NT2/D1 (cell line): ENCODE results near the gene SEC14L2.

ENCODE experiments used
- DNase-seq: peaks from one replicate; pipeline ENCODE4 v3.0.0-alpha.2; 2011; ENCODE audit warnings: low read depth, low spot score
- H3K27me3 ChIP-seq: 2 replicates; pipeline ENCODE4 v1.6.0; 2011; ENCODE audit warnings: mild to moderate bottlenecking; ENCODE audit not compliant: insufficient read length, insufficient read depth
- H3K36me3 ChIP-seq: 2 replicates; pipeline ENCODE4 v1.6.1; 2011; ENCODE audit warnings: mild to moderate bottlenecking, low read length, mixed read lengths; ENCODE audit not compliant: insufficient read depth, insufficient read length
- H3K4me1 ChIP-seq: 2 replicates; pipeline ENCODE4 v1.5.1; 2011; ENCODE audit not compliant: insufficient read depth, insufficient read length
- H3K4me3 ChIP-seq: 2 replicates; pipeline ENCODE4 v1.5.1; 2011; ENCODE audit warnings: low read depth; ENCODE audit not compliant: insufficient read length
- H3K9ac ChIP-seq: 2 replicates; pipeline ENCODE4 v1.6.0; 2011; ENCODE audit warnings: low read depth; ENCODE audit not compliant: insufficient read length
- H3K9me3 ChIP-seq: 2 replicates; pipeline ENCODE4 v1.5.1; 2011; ENCODE audit warnings: mild to moderate bottlenecking, low read length; ENCODE audit not compliant: insufficient read depth
- SUZ12 ChIP-seq: IDR thresholded peaks from 2 replicates; pipeline ENCODE4 v1.6.1; 2011; ENCODE audit not compliant: insufficient read length, insufficient read depth; ENCODE audit errors: extremely low read depth
- YY1 ChIP-seq: IDR thresholded peaks from 2 replicates; pipeline ENCODE4 v1.6.1; 2011; ENCODE audit not compliant: insufficient read length, insufficient read depth
- ZNF274 ChIP-seq: IDR thresholded peaks from 2 replicates; pipeline ENCODE4 v1.6.1; 2011; ENCODE audit warnings: mild to moderate bottlenecking, low read depth, low read length

Gene SEC14L2

DNA sequence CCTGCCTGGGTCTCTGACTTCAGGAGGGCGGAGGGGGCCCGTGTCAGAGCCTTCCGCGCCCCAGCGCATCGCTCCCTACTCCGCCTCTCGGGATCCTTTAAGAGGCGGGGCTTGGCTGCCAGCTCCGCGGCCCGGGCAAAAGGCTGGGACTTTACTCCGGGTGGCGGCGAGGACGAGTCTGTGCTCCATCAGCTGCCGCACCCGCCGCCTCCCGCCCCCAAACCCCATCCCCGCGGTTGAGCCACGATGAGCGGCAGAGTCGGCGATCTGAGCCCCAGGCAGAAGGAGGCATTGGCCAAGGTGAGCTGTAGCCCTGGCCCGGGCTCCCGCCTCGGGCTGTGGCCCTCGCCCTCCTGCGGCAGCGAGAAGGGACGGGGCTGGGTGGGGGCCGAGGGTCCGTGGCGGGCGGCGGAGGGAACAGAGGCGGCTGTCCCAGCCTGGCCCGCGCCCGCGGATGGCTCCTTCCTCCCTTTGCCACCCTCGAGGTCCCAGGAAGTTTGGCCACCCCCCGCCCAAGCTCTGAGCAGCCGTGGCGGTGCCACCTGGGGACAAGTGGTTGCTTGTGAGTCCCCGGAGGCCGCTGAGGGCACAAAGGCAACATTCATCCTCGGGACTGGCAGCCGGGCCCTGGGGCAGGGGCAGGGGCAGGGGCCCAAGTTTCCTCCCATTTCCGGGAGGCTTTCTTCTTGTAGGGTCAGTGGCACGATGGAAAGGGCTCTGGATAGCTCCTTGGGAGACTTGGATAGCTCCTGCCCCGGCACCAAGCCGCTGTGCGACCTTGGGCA, at the start of gene SEC14L2:
Gene SEC14L2, plus strand, starts transcription at position 148 of the 785 bp plus-strand sequence. Its CDS starts 99 bp downstream, at position 247.
- peaks cover 8% of the 10 kb centered on the region for H3K4me1 ChIP-seq
- DNase-seq = no peak
- no peak for TF ChIP-seq ZNF274
- no peak for TF ChIP-seq YY1
- no peak for TF ChIP-seq SUZ12
- no peaks in the 10 kb centered on the region for H3K9me3 ChIP-seq
- H3K27me3 ChIP-seq = peaks cover 42% of the 10 kb centered on the region
- H3K9ac ChIP-seq = peak within 1 kb of the TSS; percentile 0
- H3K4me3 ChIP-seq = peak within 1 kb of the TSS; percentile 47
- H3K36me3 ChIP-seq = no peaks in the 10 kb centered on the region

DNA sequence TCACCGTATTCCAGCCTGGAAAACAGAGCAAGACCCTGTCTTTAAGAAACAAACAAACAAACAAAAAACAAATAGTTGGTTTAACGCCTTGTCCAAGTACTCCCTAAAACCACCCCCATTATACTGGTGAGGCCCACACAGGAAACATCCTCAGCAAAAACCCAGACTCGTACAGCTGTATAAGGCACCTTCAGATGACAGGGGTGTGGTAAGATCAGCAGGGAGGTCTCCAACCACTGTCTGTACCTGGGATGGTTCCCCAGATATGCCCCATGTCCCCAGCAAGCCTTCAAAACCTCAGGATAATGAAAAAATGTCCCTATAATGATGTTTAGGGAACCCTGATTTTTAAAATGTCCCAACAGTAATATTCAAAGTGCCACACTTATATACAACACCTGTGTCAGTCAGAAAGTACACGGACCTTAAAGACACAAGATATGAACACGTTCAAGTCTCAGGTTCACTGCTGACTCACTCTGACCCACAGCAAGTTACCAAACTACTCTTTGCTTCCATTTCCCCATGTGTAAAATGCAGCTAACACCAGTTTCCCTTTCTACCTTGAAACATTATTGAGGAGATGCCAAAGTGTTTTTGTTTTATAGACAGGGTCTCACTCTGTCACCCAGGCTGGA, 49.4 kb upstream of the SEC14L2 start:
- H3K4me1 ChIP-seq = no peaks in the 10 kb centered on the region
- no peaks in the 10 kb centered on the region for H3K27me3 ChIP-seq
- no peak overlapping the region for H3K9ac ChIP-seq
- H3K36me3 ChIP-seq = peaks cover 96% of the 10 kb centered on the region
- DNase-seq = no peak
- no peaks in the 10 kb centered on the region for H3K9me3 ChIP-seq
- no peak for TF ChIP-seq SUZ12
- no peak for TF ChIP-seq ZNF274
- TF ChIP-seq YY1 = no peak
- no peak overlapping the region for H3K4me3 ChIP-seq

DNA sequence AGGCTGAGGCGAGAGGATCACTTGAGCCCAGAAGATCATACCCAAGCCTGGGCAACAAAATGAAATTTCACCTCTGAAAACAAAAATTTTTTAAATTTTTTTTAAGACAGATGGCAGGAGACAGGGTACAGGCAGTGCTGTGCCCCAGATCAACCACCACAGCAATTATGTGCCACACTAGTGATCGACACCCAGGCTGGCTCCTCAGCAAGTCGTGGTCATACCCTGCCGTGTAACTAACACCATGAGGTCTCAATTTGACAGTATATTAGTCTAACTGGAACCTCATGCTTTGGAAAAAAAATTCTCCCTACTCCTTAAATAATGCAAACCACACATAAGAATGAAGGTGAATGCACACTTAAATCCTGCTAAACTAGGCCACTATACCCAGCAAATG, 48.4 kb upstream of the SEC14L2 start:
- Histone ChIP-seq H3K4me3 (no peak overlapping the region), H3K36me3 (peaks cover 93% of the 10 kb centered on the region), H3K27me3 (no peaks in the 10 kb centered on the region), H3K9ac (no peak overlapping the region), H3K9me3 (no peaks in the 10 kb centered on the region), H3K4me1 (no peaks in the 10 kb centered on the region)
- DNase-seq = no peak
- no peak for TF ChIP-seq YY1
- no peak for TF ChIP-seq ZNF274
- no peak for TF ChIP-seq SUZ12

DNA sequence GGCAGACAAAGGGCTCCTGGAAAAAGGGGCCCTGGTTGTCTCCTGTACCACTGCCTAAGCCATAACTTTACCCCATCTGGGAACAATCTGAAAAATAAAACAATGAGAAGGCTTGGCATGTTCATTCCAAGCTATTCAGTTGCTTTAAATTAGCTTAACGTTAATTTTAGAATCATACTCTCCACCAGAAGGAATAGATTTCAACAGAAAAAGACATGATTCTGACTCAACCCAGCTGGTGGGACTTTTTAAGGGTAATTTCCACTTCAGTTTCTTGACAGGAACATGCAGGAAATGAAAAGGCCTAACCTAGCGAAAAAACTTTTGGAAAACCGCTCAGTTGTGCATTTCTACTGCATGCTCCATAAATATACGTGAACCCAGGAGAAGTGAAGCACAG, 48.0 kb upstream of the SEC14L2 start:
- H3K4me3 ChIP-seq = no peak overlapping the region
- H3K4me1 ChIP-seq = no peaks in the 10 kb centered on the region
- H3K36me3 ChIP-seq = peaks cover 91% of the 10 kb centered on the region
- DNase-seq = no peak
- no peak overlapping the region for H3K9ac ChIP-seq
- H3K9me3 ChIP-seq = no peaks in the 10 kb centered on the region
- H3K27me3 ChIP-seq = no peaks in the 10 kb centered on the region
- TF ChIP-seq YY1 (no peak), SUZ12 (no peak), ZNF274 (no peak)

DNA sequence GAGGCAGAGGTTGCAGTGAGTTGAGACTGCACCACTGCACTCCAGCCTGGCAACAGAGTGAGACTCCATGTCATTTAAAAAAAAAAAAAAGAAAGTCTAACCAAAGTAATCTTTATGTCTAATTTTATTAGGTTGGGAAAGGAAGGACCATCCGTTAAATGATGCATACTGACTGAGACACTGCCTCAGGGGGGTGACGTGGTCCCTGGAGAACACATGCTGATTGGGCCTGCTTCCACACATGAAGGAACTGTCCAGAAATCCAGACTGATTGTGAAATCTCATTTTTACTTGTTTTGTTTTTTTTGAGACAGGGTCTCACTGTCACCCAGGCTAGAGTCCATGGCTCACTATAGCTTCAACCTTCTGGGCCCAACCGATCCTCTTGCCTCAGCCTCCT, 45.6 kb upstream of the SEC14L2 start:
- H3K4me3 ChIP-seq = no peak overlapping the region
- no peaks in the 10 kb centered on the region for H3K27me3 ChIP-seq
- no peaks in the 10 kb centered on the region for H3K9me3 ChIP-seq
- TF ChIP-seq ZNF274 (no peak), YY1 (no peak), SUZ12 (no peak)
- H3K4me1 ChIP-seq = peaks cover 5% of the 10 kb centered on the region
- H3K36me3 ChIP-seq = peaks cover 80% of the 10 kb centered on the region
- H3K9ac ChIP-seq = no peak overlapping the region
- no peak for DNase-seq

DNA sequence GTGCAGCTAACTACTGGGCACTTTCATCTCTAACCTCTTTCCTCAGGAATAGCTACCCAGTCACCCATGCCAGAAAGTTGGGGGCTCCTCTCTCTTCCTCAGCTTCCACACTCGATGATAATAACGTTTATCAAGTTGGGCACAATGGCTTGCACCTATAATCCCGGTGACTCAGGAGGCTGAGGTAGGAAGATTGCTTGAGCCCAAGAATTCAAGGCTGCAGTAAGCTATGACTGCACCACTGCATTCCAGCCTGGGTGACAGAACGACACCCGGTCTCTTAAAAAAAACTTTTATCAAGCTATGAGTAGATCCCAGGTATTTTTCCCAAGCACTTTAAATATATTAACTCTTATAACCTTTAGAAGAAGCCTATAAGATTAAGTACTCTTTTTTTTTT, 42.2 kb upstream of the SEC14L2 start:
- H3K4me3 ChIP-seq = no peak overlapping the region
- no peak for DNase-seq

DNA sequence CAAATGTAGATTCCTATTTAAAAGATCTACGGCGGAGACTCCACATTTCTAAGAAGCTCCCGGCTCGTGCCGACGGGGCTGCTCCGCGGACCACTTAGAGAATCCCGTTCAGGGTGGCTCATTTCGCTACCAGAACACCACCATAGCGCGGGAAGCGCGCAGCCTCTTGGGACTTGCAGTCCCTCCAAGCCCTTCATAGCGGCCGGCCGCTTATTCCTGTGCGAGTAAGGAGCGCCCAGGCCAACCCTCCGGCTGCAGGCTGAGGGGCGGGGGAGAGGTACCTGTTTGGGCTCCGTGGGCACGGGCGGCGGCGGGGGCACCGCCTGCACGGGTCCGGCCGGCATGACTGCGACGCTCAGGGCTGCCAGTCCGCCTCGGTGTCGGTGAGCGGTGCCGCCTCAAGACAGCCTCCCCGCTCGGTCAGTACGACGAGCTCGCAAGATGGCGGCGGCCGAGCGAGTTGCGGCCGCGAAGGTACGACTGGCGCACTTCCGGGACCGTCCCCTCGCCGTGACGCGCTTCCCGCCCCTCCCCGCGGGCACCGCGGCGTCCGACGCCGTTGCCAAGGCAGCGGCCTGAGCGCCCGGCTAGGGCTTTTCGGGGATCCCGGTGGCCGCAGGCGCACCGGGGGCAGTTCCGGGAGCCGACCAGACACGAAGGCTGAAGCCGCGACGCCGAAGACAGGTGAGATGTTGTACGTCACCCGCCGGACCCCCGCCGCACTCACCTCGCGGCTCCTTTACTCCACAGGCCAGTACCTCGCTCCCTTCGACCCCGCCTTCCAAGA, 40.2 kb upstream of the SEC14L2 start, which contains the start of the genes CCDC157 and SF3A1:
Gene CCDC157, plus strand, starts transcription at position 559 of the 787 bp plus-strand sequence. CDS start 8,994 bp downstream, outside the sequence.
Gene SF3A1, minus strand, starts transcription at position 446 of the 787 bp plus-strand sequence. Its CDS starts 102 bp downstream, at position 344.
- no peaks in the 10 kb centered on the region for H3K9me3 ChIP-seq
- peaks cover 7% of the 10 kb centered on the region for H3K4me1 ChIP-seq
- H3K9ac ChIP-seq = peak within 1 kb of the TSS; percentile 95
- TF ChIP-seq ZNF274 (no peak), YY1 (peak; percentile 85)
- H3K36me3 ChIP-seq = peaks cover 37% of the 10 kb centered on the region
- peak within 1 kb of the TSS; percentile 83 for H3K4me3 ChIP-seq
- H3K27me3 ChIP-seq = no peaks in the 10 kb centered on the region
- peak; percentile 75 for DNase-seq

More for the DNA sequence above, 42.2 kb upstream of the SEC14L2 start:
- Histone ChIP-seq H3K4me1 (peaks cover 7% of the 10 kb centered on the region), H3K9ac (no peak overlapping the region), H3K27me3 (no peaks in the 10 kb centered on the region), H3K36me3 (peaks cover 55% of the 10 kb centered on the region), H3K9me3 (no peaks in the 10 kb centered on the region)
- TF ChIP-seq SUZ12 (no peak), YY1 (no peak), ZNF274 (no peak)
